ENCODE measurements around the gene IRF7.

IRF7 gene

DNA sequence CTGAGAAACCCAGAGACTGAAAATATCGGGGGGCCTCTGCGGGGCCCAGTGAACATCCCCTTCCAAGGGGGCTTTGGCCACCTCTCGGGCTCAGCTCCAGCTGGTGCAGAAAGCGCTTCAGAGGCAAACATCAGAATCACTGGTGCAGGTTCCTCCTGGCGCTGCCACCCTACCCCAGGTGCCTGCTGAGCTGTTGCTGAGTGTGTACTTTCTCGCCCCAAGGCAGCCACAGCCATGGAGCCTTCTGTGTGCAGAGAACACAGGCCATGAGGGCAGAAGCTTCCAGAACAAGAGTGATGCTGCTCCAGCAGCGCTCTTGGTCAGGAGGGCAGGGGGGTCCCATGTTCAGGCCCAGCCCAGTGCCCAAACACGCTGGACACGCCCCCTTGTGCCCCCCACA, 27.6 kb upstream of the IRF7 start:
- in situ Hi-C loops (cut with HindIII; ENCODE audit: low sequenced_read_pairs): no loop called here

DNA sequence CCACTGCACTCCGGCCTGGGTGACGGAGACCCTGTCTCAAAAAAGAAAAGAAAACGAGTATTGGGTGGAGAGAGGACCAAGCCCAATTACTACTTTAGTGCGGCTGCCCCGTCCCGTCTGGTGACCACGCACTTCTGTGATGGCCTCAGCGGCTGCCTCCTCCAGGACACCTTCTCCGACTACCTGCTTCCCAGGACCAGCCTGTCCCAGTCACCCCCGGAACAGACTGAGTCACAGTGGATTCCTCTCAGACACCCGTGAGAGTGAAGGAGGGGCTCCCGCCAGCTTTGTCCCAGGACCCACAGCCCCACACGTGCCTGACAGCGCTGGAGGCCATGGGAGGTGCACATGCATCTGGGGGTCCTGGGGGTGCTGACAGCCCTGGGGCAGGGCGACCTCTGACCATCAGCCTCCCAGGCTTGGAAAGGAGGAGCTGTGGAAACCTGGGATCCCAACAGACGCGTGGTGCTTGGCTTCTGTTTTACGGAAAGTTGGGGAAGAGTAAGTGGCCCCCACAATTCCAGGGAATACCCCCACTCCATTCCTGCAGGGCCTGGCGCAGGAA, 26.1 kb upstream of the IRF7 start:
- in situ Hi-C loops (cut with HindIII; ENCODE audit: low sequenced_read_pairs): no loop called here

DNA sequence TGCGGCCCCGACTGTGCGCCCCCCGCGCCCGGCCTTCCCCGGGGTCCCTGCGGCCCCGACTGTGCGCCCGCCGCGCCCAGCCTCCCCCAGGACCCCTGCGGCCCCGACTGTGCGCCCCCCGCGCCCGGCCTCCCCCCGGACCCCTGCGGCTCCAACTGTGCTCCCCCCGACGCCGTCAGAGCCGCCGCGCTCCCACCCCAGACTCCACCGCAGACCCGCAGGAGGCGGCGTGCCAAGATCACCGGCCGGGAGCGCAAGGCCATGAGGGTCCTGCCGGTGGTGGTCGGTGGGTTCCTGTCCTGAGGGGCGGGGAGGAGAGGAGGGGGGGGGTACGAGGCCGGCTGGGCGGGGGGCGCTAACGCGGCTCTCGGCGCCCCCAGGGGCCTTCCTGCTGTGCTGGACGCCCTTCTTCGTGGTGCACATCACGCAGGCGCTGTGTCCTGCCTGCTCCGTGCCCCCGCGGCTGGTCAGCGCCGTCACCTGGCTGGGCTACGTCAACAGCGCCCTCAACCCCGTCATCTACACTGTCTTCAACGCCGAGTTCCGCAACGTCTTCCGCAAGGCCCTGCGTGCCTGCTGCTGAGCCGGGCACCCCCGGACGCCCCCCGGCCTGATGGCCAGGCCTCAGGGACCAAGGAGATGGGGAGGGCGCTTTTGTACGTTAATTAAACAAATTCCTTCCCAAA, 24.4 kb upstream of the IRF7 start:
- in situ Hi-C loops (cut with HindIII; ENCODE audit: low sequenced_read_pairs): no loop called here

DNA sequence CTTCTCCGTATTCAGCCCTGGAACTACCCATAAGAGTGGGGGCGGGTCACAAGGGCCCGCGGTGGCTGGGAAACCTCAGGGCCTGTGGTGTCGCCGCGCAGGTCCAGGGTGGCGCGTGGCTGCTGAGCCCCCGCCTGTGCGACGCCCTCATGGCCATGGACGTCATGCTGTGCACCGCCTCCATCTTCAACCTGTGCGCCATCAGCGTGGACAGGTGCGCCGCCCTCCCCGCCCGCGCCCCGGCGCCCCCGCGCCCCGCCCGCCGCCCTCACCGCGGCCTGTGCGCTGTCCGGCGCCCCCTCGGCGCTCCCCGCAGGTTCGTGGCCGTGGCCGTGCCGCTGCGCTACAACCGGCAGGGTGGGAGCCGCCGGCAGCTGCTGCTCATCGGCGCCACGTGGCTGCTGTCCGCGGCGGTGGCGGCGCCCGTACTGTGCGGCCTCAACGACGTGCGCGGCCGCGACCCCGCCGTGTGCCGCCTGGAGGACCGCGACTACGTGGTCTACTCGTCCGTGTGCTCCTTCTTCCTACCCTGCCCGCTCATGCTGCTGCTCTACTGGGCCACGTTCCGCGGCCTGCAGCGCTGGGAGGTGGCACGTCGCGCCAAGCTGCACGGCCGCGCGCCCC, 23.7 kb upstream of the IRF7 start:
- in situ Hi-C loops (cut with HindIII; ENCODE audit: low sequenced_read_pairs): no loop called here

DNA sequence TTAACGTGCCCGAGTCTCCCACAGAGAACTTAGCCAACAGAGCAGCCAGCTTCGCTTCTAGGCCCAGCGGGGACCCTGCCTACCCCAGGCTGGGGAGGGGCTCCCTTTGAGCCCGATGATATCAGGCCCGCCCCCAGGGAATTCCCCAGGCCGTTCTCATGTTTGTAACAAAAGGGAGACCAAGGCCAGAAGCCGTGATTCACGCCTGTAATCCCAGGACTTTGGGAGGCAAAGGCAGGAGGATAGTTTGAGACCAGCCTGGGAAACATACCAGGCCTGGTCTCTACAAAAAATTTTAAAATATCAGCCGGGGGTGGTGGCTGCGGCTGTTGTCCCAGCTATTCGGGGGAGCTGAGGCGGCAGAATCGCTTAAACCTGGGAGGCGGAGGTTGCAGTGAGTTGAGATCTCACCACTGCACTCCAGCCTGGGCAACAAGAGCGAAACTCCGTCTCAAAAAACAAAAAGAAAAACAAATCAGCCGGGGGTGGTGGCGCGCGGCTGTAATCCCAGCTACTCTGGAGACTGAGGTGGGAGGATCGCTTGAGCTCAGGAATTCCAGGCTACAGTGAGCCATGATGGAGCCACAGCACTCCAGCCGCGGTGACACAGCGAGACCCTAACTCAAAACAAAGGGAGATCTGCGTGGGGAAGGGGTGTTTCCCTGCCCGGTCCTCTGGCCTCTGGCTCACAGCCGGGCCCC, 23.0 kb upstream of the IRF7 start:
- in situ Hi-C loops (cut with HindIII; ENCODE audit: low sequenced_read_pairs): no loop called here

DNA sequence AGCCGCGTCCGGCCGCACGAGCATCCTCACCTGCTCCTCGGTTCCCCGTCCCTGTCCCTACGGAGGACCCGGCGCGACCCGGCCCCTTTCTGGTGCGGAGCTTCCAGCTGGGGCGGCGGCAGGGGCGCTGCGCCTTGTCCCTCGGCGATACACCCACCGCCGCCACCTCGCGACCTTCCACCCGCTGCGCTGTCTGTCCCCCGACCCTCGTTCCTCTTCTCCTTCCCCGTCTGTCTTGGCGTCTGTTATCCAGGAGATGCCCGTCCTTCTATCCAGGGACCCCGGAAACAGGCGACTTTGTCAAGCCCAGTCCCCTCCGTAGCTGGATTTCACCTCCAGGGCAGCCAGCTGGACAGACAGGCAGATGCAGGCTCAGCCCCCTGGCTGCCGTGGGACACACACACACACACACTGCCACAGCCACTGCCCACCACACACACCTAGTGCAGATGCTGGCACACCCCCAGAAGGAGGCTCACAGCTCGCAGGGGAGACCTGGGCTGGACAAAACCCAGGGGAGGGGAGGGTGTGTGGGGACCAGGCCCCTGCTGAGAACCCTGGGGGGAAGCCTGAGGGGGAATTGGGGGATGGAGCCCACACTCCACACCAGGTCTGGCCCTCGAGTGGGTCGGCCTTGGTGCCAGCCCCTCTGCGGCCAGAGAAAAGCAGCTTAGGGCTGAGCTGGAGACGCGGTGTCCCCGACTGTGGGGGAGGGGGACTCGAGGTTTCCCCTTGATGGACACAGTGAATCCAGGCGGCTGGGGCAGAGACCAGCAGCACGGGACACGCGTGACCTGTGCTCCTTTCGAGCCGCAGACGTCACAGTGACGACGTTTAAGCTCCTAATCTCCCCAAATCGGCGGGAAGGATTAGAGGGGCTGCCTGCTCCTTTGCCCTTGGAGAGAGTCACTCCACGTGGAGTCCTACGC, 22.1 kb upstream of the IRF7 start:
- in situ Hi-C loops (cut with HindIII; ENCODE audit: low sequenced_read_pairs): no loop called here

DNA sequence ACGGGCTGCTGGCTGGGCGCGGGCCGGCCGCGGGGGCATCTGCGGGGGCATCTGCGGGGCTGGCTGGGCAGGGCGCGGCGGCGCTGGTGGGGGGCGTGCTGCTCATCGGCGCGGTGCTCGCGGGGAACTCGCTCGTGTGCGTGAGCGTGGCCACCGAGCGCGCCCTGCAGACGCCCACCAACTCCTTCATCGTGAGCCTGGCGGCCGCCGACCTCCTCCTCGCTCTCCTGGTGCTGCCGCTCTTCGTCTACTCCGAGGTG, 21.5 kb upstream of the IRF7 start:
- in situ Hi-C loops (cut with HindIII; ENCODE audit: low sequenced_read_pairs): no loop called here

DNA sequence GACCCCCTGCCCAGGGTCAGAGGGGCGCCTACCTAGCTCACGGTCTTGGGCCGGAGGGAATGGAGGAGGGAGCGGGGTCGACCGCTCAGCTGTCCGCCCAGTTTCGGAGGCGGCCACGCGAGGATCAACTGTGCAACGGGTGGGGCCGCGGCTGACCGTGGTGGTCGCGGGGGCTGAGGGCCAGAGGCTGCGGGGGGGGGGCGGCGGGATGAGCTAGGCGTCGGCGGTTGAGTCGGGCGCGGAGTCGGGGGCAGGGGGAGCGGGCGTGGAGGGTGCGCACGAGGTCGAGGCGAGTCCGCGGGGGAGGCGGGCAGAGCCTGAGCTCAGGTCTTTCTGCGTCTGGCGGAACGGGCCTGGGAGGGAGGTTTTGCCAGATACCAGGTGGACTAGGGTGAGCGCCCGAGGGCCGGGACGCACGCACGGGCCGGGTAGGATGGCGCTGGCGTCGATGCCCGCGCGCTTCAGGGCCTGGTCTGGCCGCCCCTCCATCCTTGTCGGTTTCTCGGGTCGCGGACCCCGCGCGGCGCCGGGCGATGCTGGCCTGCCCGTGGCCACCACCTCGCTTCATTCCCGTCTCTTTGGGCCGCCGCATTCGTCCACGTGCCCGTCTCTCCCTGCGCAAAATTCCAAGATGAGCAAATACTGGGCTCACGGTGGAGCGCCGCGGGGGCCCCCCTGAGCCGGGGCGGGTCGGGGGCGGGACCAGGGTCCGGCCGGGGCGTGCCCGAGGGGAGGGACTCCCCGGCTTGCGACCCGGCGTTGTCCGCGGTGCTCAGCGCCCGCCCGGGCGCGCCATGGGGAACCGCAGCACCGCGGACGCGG, 21.0 kb upstream of the IRF7 start, which contains the start of gene DRD4:
TSS of gene DRD4 (plus strand) at position 759 of the 822 bp plus-strand sequence. CDS start at position 795, 36 bp downstream.
- in situ Hi-C loops (cut with HindIII; ENCODE audit: low sequenced_read_pairs): no loop called here

DNA sequence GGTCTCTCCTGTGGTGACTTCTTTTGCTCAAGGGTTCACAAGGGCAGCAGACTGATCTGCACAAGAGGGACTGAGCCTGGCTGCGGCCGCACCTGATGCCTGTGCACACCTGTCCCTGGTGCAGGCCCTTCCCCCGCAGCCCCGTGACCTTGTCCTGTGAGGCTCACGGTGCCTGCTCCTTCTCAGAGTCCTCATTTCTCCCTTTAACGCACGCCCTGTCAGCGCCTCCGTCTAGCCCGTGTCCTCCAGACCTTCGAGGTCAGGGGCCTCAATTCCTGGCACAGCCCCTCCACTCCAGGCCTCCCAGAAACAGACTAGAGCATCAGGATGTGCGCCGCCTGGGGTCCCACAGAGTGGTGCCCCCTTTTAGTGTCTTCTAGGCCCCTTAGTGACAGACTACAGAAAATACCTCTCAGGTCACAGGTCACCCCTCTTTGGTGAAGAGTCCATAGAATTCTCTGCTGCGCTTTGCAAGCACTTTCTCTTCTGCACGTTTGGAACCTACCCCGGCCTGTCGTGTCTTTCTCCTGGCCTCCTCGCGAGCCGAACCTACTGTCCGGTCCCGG, 20.3 kb upstream of the IRF7 start:
- in situ Hi-C loops (cut with HindIII; ENCODE audit: low sequenced_read_pairs): no loop called here

DNA sequence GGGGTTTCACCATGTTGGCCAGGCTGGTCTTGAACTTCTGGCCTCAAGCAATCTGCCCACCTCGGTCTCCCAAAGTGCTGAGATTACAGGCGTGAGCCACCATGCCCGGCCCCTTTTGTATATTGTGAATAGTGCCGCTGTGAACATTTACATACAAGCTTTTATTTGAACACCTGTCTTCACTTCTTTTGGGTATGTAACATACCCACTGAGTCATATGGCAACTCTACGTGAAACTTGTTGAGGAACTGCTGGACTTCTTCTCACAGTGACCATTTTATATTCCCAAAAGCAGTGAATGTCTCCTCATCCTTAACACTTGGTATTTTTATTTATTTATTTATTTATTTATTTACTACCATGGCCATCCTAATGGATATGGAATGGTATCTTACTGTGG, 15.1 kb upstream of the IRF7 start:
- in situ Hi-C loops (cut with HindIII; ENCODE audit: low sequenced_read_pairs): no loop called here

DNA sequence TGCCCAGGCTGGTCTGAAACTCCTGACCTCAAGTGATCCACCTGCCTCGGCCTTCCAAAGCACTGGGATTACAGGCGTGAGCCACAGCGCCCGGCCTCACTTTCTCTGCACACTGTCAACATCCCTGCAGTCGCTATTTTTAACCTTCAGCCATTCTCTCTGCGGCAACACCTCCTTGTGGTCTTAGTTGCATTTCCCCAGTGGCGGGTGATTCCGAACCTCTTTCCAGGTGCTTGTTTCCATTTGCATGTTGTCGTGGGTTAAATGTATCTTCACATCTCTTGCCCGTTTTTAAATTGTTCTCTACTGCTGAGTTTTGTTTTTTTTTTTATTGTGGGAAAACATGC, 13.5 kb upstream of the IRF7 start:
- in situ Hi-C loops (cut with HindIII; ENCODE audit: low sequenced_read_pairs): no loop called here

DNA sequence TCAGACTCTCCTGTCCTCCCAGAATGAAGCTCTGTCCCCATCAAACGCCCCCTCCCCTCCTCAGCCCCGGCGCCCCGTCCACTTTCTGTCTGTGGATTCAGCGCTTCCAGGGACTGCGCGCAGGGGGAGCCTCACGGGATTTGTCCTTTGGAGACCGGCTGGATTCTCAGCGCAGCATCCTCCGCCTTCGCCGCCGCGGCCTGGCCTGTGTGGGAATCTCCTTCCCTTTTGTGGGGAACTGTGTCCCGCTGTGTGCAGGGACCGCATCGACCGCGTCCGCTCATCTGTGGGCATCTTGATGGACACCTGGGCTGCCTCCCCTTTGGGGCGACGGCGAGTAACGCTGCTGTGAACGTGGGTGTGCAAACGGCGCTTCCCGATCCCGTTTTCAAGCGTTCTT, 12.3 kb upstream of the IRF7 start:
- in situ Hi-C loops (cut with HindIII; ENCODE audit: low sequenced_read_pairs): no loop called here

DNA sequence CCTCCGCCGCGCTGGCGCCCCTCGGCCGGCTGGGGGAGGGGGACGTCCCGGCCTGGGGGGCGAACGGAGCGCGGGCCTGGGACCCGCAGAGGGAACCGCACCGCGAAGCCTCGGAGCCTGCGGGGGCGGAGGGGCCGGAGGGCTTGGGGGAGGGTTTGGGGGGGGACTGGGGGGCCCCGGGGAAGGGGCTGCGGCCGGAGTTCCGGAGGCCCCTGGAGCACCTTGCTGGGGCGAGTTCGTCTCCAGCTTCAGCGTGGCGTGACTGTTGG, 11.5 kb upstream of the IRF7 start:
- in situ Hi-C loops (cut with HindIII; ENCODE audit: low sequenced_read_pairs): no loop called here

DNA sequence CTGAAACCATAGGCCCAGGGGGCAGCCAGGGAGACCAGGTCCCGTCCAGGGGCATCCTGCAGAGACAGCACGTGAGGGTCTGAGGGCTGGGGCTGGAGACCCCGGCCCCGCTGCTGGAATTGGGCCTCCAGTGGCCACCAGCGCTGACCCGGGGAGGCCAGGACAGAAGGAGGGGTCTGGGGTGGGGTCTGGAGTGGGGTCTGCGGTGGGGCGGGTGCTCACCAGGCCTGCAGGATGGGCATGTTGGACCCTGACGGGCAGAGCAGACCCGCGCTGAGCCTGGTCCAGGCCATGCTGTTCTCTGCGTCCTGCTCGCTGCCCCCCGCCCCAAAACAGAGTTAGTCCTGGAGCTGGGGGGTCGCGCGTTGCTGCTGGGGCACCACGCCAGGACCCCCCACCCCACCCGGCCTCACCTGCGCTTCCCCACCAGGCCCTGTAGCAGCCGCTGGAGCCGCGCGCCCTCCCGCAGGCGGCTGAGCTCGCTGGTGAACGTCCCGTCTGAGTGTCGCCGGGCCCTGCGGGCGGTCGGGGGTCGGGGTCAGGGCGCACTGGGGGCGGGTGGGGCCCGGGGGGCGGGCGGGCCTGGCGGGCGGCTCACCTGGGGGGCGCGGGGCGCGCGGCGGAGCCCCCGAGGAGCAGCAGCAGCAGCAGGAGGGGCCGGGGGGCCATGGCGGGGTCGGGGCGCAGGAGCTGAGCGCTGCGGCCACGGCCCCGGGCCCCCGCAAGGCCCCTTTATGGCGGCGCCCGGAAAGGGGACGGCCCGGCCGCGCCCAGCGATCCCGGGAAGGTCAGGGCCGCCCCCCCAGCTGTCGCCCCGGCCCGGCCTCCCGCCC, 10.9 kb upstream of the IRF7 start, which contains the start of gene SCT:
TSS of gene SCT (minus strand) at position 707 of the 833 bp plus-strand sequence. CDS start at position 669, 38 bp downstream.
- in situ Hi-C loops (cut with HindIII; ENCODE audit: low sequenced_read_pairs): no loop called here

DNA sequence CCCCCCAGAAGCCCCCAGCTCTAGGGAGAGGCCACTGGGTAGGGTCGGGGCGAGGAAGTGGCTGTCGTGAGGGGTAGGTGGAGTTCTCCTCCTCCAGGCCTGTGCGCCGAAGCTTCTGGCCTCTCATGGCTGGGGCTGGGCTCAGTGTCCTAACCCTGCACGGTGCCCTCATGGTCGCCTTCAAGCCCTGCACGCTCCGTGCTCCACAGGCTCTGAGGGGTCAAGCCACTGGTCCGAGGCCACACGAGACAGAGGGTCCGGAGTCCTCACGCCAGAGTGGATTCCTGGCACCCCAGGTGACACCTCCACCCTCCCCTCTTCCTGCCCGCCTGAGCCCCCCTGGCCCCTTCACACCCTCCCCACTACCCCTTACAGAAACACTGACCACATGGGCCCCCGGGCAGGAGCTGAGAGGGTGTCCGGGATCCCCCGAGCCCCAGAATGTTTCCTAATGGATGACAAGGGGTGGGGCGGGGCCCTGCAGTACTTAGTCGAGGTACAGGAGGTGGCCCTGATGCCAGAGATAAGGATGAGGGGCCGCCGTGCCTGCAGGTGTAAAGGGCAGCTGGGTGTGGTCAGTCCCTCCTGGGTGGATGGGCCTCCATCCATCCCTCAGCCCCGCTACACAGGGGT, 10.0 kb upstream of the IRF7 start:
- in situ Hi-C loops (cut with HindIII; ENCODE audit: low sequenced_read_pairs): no loop called here

DNA sequence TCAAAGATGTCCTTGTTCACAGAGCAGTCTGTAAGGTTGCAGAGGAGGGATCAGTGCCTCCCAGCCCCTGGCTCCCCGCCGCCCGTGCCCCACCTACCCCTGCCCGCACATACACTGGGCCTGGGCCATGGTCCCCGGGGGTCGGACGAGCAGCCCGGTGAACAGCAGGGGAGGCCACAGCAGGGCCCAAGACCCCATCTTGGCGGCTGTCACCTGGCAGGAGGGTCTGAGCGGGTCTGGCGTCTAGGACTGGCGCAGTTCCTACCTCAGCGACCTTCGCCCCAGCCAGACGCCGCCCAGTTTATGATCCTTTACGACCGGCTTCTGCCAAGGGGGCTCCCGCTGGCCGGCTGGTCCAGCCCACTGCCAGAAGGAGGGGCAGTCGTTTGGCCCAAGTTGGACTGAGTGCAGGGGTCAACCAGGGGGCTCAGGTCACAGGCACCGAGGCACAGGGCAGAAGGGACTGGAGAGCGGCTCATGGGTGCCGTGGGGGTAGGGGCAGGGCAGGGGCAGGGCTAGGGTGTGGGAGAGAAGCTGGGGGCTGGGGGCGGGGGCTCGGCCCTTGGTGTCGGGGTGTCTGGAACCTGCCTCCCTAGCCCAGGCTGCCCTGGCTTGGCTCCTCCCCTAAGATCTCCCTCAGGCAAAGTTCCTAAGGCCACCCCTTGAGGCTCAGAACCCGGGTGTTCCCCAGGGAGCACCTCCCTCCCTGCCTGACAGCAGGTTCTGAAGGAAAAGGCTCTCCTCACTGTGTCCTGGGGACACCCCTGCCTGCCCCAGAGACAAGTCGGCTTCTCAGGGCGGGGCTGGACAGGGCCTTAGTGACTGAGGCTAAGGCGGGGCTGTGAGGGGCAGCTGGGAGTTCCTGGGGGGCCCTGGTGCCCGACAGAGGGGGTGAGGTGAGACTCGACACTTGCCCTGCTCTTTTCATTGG, 9.2 kb upstream of the IRF7 start, which contains the start of gene CDHR5:
TSS of gene CDHR5 (minus strand) at position 251 of the 931 bp plus-strand sequence. CDS start at position 198, 53 bp downstream.
- in situ Hi-C loops (cut with HindIII; ENCODE audit: low sequenced_read_pairs): no loop called here

DNA sequence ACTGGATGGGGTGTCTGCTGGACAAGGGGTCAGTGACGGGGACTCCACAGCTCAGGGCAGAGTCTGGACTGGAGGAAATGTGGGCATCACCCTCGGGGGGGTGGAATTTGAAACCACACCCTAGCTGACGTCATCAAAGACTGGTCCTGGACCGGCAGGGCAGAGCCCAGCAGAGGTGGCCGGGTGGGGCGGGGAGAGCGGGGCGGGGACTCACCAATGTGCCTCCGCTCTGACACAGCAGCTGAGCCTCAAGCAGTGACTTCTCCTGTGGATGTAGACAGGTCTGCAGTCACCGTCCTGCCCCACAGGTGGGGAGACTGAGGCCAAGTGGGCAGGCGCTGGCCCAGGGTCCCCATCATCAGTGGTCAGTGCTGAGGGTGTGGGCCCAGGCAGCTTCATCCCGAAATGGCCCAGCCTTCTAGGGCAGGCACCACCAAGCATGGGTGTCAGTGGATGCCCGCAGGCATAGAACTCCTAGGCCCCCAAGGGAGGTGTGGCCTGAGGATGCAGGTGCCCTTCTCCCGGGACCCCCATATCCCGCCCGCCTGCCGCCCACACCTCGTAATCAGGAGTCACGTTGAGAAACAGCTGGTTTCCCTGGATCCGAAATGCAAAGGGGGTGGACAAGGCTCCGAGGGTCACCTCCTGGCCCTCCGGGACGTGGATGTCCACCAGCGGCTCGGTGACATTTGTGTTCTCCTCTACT, 8.4 kb upstream of the IRF7 start:
- in situ Hi-C loops (cut with HindIII; ENCODE audit: low sequenced_read_pairs): no loop called here
